Chondrocyte (in vitro differentiated cells): ENCODE results near the gene DLGAP3. TPM values are rescaled to one million over a fixed set of nuclear protein-coding genes. Genes with fewer than 3 reads are reported as not detected.

ENCODE experiments used
- DNase-seq: peaks from one replicate; pipeline ENCODE4 v3.0.0; 2021; ENCODE audit warnings: mixed read lengths, low spot score
- H3K27ac Mint-ChIP-seq: one replicate; pipeline ENCODE4 v1.8.0; 2021; ENCODE audit warnings: mild to moderate bottlenecking, moderate library complexity, mixed read lengths; ENCODE audit not compliant: unreplicated experiment
- H3K27me3 Mint-ChIP-seq: 2 replicates; pipeline ENCODE4 v1.8.0; 2021; ENCODE audit warnings: low read depth, mixed read lengths
- H3K36me3 Mint-ChIP-seq: 2 replicates; pipeline ENCODE4 v1.8.0; 2021; ENCODE audit warnings: low read depth, mixed read lengths
- H3K4me1 Mint-ChIP-seq: 2 replicates; pipeline ENCODE4 v1.8.0; 2021; ENCODE audit warnings: low read depth, mild to moderate bottlenecking, mixed read lengths
- H3K4me3 Mint-ChIP-seq: one replicate; pipeline ENCODE4 v1.8.0; 2021; ENCODE audit warnings: mild to moderate bottlenecking, moderate library complexity, mixed read lengths; ENCODE audit not compliant: unreplicated experiment
- H3K9me3 Mint-ChIP-seq: 2 replicates; pipeline ENCODE4 v1.8.0; 2021; ENCODE audit warnings: low read depth, mixed read lengths
- CTCF ChIP-seq: fragments of 200-600 bp; sonication (generic); IDR thresholded peaks from 2 replicates; pipeline ENCODE4 v1.5.0; 2021; ENCODE audit warnings: antibody characterized with exemption, mild to moderate bottlenecking, moderate library complexity
- total RNA-seq: library from RNA; stranded (reverse); gene quantifications from 3 replicates; pipeline ENCODE4 v1.2.1, GENCODE V29; 2021

DLGAP3 gene
- total RNA-seq, 1 donor from 2014 or later, result 0.22 TPM

- Mint-ChIP-seq H3K36me3 (no peaks in the 10 kb centered on the region), H3K4me3 (no peak overlapping the region), H3K4me1 (no peaks in the 10 kb centered on the region), H3K27ac (no peak overlapping the region), H3K27me3 (peaks cover 30% of the 10 kb centered on the region), H3K9me3 (no peaks in the 10 kb centered on the region)
- DNase-seq, result no peak
- no peak for TF ChIP-seq CTCF
Observed at GRCh38 chr1:34904236-34905097, 25.0 kb downstream of the DLGAP3 start.

- Mint-ChIP-seq H3K36me3 (no peaks in the 10 kb centered on the region), H3K4me1 (peaks cover 7% of the 10 kb centered on the region), H3K4me3 (no peak overlapping the region), H3K27me3 (peaks cover 27% of the 10 kb centered on the region), H3K27ac (no peak overlapping the region), H3K9me3 (no peaks in the 10 kb centered on the region)
- TF ChIP-seq CTCF, result no peak
- no peak for DNase-seq
Observed at GRCh38 chr1:34901919-34902318, 27.5 kb downstream of the DLGAP3 start.

- no peaks in the 10 kb centered on the region for H3K36me3 Mint-ChIP-seq
- H3K27ac Mint-ChIP-seq, result no peak overlapping the region
- DNase-seq, result no peak
- H3K4me3 Mint-ChIP-seq, result no peak overlapping the region
- no peaks in the 10 kb centered on the region for H3K9me3 Mint-ChIP-seq
- H3K4me1 Mint-ChIP-seq, result peaks cover 7% of the 10 kb centered on the region
- no peak for TF ChIP-seq CTCF
- H3K27me3 Mint-ChIP-seq, result peaks cover 27% of the 10 kb centered on the region
Observed at GRCh38 chr1:34900775-34901502, 28.5 kb downstream of the DLGAP3 start.

GRCh38 chr1:34899906-34900305, 29.5 kb downstream of the DLGAP3 start:
- Mint-ChIP-seq H3K27ac (no peak overlapping the region), H3K36me3 (no peaks in the 10 kb centered on the region), H3K4me3 (no peak overlapping the region), H3K4me1 (peaks cover 7% of the 10 kb centered on the region), H3K27me3 (peaks cover 27% of the 10 kb centered on the region), H3K9me3 (no peaks in the 10 kb centered on the region)
- DNase-seq, result no peak
- TF ChIP-seq CTCF, result no peak

GRCh38 chr1:34899471-34899870, 30.0 kb downstream of the DLGAP3 start:
- H3K36me3 Mint-ChIP-seq, result no peaks in the 10 kb centered on the region
- peaks cover 7% of the 10 kb centered on the region for H3K4me1 Mint-ChIP-seq
- no peak overlapping the region for H3K27ac Mint-ChIP-seq
- H3K27me3 Mint-ChIP-seq, result peaks cover 27% of the 10 kb centered on the region
- no peak overlapping the region for H3K4me3 Mint-ChIP-seq
- H3K9me3 Mint-ChIP-seq, result no peaks in the 10 kb centered on the region
- no peak for DNase-seq
- TF ChIP-seq CTCF, result no peak
